Activated CD4-positive, alpha-beta T cell treated with anti-CD3 and anti-CD28 coated beads for 1 hour (primary cell): ENCODE data around the gene ASTN2.

Source experiments
- DNase-seq: peaks from one replicate; pipeline ENCODE4 v3.0.0-alpha.2; 2020

ASTN2 gene

DNA sequence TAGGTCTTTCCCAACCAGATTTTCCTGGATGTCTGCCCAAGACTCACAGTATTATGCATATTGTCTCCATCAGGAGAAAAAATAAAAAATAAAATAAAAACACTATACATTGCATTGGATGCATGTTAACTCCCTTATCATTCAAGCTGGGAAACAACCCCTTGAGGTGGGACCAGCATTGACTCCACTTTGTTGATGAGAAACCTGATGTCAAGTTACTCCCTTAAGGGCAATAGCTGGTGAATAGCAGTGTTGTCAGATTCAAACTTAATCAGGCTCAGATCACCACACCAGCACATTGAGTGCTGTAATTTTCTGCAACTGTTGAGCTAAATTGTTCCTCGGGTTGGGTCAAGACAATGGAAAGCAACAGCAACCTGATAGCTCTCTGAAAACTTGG, 991.7 kb downstream of the ASTN2 start:
- no peak for DNase-seq

DNA sequence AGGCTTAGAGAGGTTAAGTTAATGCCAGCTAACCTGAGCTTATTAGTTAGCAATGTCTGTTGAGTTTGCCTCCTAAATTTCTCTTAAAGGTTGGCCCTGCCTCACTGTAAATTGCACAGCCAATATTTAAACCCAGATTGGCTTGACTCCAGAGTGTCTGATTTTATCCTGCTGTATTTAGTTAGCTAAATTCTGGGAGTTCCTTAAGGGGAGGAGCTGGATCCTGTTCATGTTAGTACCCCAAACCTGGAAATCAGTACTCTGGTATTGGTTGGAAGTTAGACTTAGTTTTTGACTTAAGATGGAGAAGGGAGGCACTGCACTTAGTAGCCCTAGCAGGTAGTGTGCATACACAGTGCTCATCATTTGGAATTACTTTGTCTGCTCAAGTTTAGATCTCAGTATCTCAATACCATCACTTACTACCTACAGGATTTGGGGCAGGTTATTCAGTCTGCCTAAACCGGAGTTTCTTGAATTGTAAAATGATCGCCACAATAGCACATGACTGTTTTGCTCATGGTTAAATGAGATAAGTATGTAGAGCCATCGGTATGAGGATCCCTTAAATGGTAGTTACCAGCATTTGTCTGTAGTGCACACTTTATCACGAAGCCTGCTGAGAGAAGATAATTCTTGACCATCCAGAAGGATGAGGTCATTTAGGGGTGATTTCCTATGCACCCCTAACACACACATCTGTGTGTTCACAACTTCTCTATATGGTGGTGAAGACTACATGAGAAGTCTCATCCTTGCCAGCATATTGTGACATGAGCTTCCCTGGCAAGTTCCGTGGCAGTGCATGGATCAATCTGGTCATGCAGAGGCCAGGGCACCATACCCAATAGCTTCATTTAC, 992.5 kb downstream of the ASTN2 start:
- no peak for DNase-seq

GRCh38 chr9:116420993-116421538, 993.8 kb downstream of the ASTN2 start:
- DNase-seq: no peak

DNA sequence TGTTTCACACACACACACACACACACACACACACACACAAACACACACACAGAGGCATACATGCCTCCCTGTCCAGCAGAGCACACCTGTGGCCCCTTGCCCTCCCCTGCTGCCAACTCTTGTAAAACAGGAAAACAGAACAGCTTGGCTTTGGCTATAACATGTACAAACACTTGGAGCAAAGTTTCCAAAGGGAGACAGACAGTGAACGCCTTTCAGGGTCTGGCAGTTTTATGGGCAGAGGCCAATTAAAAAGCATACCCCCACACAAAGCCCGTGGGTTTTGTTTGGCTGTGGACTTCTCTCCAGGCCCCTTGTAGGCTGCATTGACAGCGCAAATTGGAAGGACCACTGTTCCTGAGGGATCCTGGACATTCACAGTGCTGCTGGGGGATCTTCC, 995.7 kb downstream of the ASTN2 start:
- DNase-seq: no peak

DNA sequence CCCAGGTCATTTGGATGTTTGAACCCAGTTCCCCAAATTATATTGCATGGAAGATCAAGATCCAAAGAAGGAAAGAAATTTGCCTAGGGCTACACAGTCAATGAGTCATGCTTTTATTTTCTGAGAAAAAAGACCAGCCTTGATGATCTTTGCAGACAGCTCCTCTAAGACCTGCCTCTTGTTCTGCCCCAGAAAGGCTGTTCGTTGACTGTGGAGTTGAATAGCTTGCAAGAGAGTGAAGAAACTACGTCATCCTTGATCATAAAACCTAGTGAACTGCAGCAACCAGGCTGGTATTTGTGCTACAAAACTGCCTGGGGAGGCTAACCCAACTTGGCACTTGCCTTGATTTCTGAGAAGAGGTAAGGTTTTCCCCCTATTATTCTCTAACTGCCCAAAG, 997.4 kb downstream of the ASTN2 start:
- DNase-seq: no peak

DNA sequence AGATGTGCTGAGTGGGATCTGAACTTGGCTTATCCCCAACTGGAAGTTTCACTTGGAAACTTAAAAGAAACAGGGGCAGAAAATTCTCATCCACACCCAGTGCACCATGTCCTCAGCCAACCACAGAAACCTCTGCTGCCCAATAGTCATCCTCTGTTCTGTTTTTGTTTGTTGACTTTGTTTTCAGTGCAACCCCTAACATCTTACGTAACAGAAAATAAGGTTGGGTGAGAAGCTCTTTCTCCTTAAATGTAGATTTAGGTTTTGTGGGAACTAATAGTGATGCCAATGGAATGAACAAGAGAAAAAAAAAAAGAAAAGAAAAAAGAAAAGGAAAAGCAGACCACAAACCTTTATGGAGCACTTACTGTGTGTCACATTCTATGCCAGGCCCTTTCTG, 998.4 kb downstream of the ASTN2 start:
- DNase-seq: no peak

GRCh38 chr9:116414374-116414773, 1000.5 kb downstream of the ASTN2 start:
- no peak for DNase-seq

DNA sequence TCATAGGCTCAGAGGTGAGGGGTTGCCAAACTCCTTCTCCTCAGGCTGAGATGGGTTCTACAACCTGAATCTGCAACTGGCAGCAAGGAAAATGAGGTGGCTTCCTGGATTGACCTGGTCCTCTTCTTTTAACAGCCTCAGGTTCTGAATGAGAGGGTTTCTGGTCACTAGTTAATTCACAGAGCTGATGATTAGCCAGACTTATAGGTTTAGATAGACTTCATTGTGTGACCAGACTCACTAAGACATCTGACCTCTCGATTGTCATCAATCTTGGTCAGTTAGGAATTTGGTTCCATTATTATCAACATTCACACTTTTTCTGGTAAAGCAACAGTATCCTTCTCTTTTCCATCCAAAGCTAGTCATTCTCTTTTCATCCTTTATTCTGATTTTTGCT, 1003.4 kb downstream of the ASTN2 start:
- DNase-seq: no peak

- DNase-seq: no peak
These were observed 1005.2 kb downstream of the ASTN2 start for GRCh38 chr9:116409638-116410037.

GRCh38 chr9:116409129-116409528, 1005.7 kb downstream of the ASTN2 start:
- DNase-seq: no peak

GRCh38 chr9:116406469-116406868, 1008.4 kb downstream of the ASTN2 start:
- DNase-seq: no peak

GRCh38 chr9:116405321-116405720, 1009.5 kb downstream of the ASTN2 start:
- no peak for DNase-seq

- no peak for DNase-seq
These were observed 1010.6 kb downstream of the ASTN2 start for GRCh38 chr9:116404228-116404627.

- DNase-seq: no peak
These were observed 1011.7 kb downstream of the ASTN2 start for GRCh38 chr9:116403171-116403570.

- DNase-seq: no peak
These were observed 1019.2 kb downstream of the ASTN2 start for GRCh38 chr9:116395699-116396037.

DNA sequence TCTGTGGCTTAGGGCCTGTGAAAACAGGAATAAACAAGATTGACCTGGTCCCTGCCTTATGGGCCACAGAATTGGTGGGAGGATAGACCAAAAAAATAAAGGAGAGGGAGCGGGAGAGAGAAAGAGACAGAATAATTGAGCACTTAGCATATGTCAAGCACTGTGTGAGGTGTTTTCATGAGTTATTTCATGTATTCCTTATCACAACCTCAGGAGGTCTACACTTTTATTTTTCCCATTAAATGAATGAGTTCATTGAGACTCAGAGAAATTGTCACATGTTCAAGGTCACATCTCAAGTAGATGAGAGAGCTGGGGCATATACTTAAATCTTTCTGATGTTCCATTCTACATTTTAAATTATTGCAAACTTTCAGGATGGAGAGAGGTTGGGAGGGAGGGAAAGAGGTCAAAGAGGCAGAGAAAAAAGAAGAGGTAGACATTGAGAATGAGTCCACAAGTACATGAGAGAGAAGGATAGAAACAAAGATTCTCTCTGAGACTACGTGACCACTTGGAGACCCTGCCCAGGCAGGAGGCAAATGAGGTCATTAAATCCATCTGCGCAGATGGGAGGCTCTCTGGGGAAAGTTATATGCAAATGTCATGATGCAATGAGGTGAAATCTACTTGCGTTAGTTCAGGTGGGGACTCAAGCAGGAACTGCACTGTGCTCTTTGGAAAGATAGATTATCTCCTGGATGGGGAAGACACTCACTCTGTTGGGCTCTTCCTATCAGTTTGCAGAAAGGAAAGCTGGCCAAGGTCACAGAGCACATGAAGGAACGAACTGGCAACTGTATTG, 1019.8 kb downstream of the ASTN2 start:
- no peak for DNase-seq

GRCh38 chr9:116394070-116394469, 1020.8 kb downstream of the ASTN2 start:
- DNase-seq: no peak

DNA sequence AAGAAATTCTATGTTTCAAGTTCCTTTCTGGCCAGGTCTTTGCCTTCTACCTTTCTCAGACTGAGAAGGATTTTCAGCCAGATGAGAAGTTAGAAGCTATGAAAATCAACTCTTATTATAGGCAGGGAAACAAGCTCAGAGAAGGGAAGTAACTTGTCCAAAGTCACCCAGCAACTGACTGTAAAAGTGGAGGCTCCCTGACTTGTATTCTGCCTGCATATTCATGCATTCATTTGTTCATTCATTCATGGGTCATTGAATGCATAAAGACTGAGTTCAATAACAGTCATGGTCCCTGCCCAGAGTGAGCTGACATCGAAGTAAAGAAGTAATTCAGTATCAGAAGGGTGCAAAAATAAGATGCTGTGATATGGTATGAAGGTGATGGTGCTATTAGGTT, 1021.7 kb downstream of the ASTN2 start:
- no peak for DNase-seq

GRCh38 chr9:116391306-116391900, 1023.5 kb downstream of the ASTN2 start:
- no peak for DNase-seq

DNA sequence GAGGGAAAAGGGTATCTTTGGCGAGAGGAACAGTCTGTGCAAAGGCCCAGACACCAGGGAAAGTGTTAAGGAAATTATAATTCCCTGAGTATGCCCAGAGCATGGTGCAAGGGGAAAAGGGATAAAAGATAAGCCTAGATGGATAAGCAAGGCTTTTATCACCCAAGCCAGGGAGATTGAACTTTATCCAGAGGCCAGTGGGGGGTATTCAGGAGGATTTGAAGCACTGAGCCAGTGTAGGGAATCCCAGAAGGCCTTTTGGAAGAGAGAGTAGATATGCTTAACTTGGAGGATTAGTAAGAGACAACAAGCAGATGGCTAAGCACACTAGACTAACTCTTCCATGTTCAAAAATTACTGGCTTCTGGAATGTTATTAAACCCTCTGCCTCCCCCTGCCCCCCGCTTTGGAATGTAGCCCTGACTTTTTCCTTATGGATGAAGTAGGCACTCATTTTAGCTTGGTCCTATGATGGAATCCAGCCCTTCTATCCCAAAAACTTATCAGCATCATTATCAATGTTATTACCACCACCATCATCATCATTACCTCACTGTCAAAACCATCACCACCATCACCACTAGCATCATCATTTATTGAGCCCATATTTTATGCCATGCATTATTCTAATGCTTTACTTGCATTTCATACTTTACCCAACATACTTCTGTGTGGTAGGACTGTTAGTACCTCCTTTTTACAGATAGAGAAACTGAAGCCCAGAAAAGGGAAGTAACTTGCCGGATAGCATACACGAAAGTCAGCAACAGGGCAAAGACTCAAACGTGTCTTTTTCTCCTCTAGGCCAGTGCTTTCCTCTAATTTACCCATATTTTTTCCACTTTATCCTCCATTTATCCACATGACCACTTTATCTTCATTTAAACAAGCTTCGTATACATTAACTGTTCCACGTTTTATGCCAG, 1024.3 kb downstream of the ASTN2 start:
- no peak for DNase-seq

GRCh38 chr9:116389541-116390302, 1025.1 kb downstream of the ASTN2 start:
- DNase-seq: no peak
